OCI-LY7 (cell line): ENCODE results near the gene MT2A. TPM values are rescaled to one million over a fixed set of nuclear protein-coding genes. Genes with fewer than 3 reads are reported as not detected.
"Not testable (repeated sequence)": the region's sequence is repeated elsewhere in the genome, so short reads cannot be mapped to it uniquely, and the experiment has no call there.

Experiments
- BruUV-seq: library from RNA; stranded (reverse); fragments of 400-500 nt; replicated peaks from 2 replicates; lab custom pipeline; 2021; lab: Mats Ljungman, UMichigan
- CTCF ChIA-PET: fragments of 300-600 bp; sonication (Branson Sonifier 250); formaldehyde crosslinking; loops from one replicate; lab custom pipeline; 2022; ENCODE audit warnings: antibody characterized with exemption; ENCODE audit not compliant: unreplicated experiment; lab: Charles Lee
- POLR2A ChIA-PET: fragments of 300-600 bp; sonication (Branson Sonifier 250); formaldehyde crosslinking; loops from one replicate; lab custom pipeline; 2022; ENCODE audit warnings: antibody characterized with exemption; lab: Charles Lee
- DNase-seq: peaks from one replicate; pipeline ENCODE4 v3.0.0-alpha.2; 2015; ENCODE audit warnings: low spot score
- H2AFZ ChIP-seq: fragments of 200-600 bp; sonication (generic), shearing (Covaris generic); 2 replicates; pipeline ENCODE4 v1.6.1; 2014; ENCODE audit warnings: mild to moderate bottlenecking, antibody characterized with exemption, low read length, moderate library complexity
- H3K27ac ChIP-seq: fragments of 200-600 bp; sonication (generic); 2 replicates; pipeline ENCODE4 v1.5.1; 2014; ENCODE audit warnings: mixed run types, low read depth, mild to moderate bottlenecking, moderate library complexity, low read length, inconsistent platforms; ENCODE audit not compliant: poor library complexity, severe bottlenecking
- H3K36me3 ChIP-seq: fragments of 200-600 bp; sonication (generic); 2 replicates; pipeline ENCODE4 v1.6.1; 2014; ENCODE audit warnings: mild to moderate bottlenecking, antibody characterized with exemption, low read length, moderate library complexity, mixed read lengths; ENCODE audit not compliant: insufficient read depth
- H3K4me1 ChIP-seq: fragments of 200-600 bp; sonication (generic); 2 replicates; pipeline ENCODE4 v1.5.1; 2014; ENCODE audit warnings: mild to moderate bottlenecking, low read length; ENCODE audit not compliant: insufficient read depth, poor library complexity, severe bottlenecking
- H3K4me2 ChIP-seq: fragments of 200-600 bp; sonication (generic); 2 replicates; pipeline ENCODE4 v1.6.1; 2014; ENCODE audit warnings: mild to moderate bottlenecking, low read length
- H3K4me3 ChIP-seq: fragments of 200-600 bp; sonication (generic); 2 replicates; pipeline ENCODE4 v1.5.1; 2014; ENCODE audit warnings: mild to moderate bottlenecking, low read depth, low read length; ENCODE audit not compliant: poor library complexity, severe bottlenecking
- H3K79me2 ChIP-seq: fragments of 200-600 bp; sonication (generic); 2 replicates; pipeline ENCODE4 v1.6.1; 2016; ENCODE audit warnings: low read depth, mild to moderate bottlenecking, low read length, moderate library complexity, mixed read lengths; ENCODE audit not compliant: insufficient read depth
- H3K9me2 ChIP-seq: fragments of 200-600 bp; sonication (generic); 2 replicates; pipeline ENCODE4 v1.6.1; 2016; ENCODE audit warnings: mild to moderate bottlenecking, low read length, mixed read lengths; ENCODE audit not compliant: insufficient read depth
- H3K9me3 ChIP-seq: fragments of 200-600 bp; sonication (generic); 2 replicates; pipeline ENCODE4 v1.6.1; 2014; ENCODE audit warnings: mild to moderate bottlenecking, mixed run types, low read length, mixed read lengths
- H4K20me1 ChIP-seq: fragments of 200-600 bp; sonication (generic); 2 replicates; pipeline ENCODE4 v1.6.1; 2014; ENCODE audit warnings: mild to moderate bottlenecking, antibody characterized with exemption, low read length, moderate library complexity, mixed read lengths; ENCODE audit not compliant: insufficient read depth
- EZH2phosphoT487 ChIP-seq: fragments of 200-600 bp; sonication (generic); IDR thresholded peaks from 2 replicates; pipeline ENCODE4 v1.6.1; 2018; ENCODE audit warnings: low read depth, borderline replicate concordance, mild to moderate bottlenecking, mixed run types, antibody characterized with exemption, low read length, moderate library complexity, mixed read lengths
- intact Hi-C: fragments of 100-400 bp; cut with micrococcal nuclease; formaldehyde crosslinking; loops from one replicate; pipeline ENCODE4 v1.10.0; 2022; ENCODE audit not compliant: unreplicated experiment
- total RNA-seq, 2 experiments: library from RNA; depleted of rRNA in 1 of 2; stranded (reverse); fragments of >200 nt in 1 of 2; shearing (Covaris generic) in 1 of 2; gene quantifications; 2 replicates each; pipeline ENCODE4 v1.2.3, GENCODE V29; 2014 to 2022
- TF ChIP-seq, protein P1 (sequence below): fragments of 200-600 bp; sonication (generic); conservative IDR thresholded peaks from 2 replicates; pipeline ENCODE4 v1.5.1; 2014; ENCODE audit warnings: mild to moderate bottlenecking, antibody characterized with exemption, low read length, moderate library complexity, mixed read lengths

Gene MT2A
- total RNA-seq, 2 experiments from 2014 or later = 9.3 to 27.2 TPM

DNA sequence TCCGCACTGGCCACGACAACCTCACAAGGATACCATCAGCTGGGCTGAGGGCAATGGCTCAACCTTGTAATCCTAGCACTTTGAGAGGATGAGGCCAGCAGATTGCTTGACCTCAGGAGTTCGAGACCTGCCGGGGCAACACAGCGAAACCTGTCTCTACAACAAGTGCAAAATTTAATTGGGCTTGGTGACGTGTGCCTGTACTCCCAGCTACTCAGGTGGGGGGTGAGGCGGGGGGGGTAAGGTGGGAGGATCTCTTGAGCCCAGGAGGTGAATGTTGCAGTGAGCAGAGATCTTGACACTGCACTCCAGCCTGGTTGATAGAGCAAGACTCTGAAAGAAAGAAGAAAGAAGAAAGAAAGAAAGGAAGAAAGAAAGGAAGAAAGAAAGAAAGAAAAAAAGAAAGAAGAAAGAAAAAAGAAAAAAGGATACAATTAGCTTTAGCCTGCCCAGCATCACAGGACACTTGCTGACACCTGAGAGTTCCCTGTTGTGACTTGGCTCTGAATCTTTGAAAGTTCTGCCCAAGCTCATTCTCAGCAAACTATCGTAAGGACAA is 12.0 kb downstream of the MT2A start:
- H3K9me2 ChIP-seq = no peaks in the 10 kb centered on the region
- H3K4me2 ChIP-seq = no peak overlapping the region
- H3K4me1 ChIP-seq = peaks cover 4% of the 10 kb centered on the region
- no peak for TF ChIP-seq EZH2phosphoT487
- TF ChIP-seq, protein P1, sequence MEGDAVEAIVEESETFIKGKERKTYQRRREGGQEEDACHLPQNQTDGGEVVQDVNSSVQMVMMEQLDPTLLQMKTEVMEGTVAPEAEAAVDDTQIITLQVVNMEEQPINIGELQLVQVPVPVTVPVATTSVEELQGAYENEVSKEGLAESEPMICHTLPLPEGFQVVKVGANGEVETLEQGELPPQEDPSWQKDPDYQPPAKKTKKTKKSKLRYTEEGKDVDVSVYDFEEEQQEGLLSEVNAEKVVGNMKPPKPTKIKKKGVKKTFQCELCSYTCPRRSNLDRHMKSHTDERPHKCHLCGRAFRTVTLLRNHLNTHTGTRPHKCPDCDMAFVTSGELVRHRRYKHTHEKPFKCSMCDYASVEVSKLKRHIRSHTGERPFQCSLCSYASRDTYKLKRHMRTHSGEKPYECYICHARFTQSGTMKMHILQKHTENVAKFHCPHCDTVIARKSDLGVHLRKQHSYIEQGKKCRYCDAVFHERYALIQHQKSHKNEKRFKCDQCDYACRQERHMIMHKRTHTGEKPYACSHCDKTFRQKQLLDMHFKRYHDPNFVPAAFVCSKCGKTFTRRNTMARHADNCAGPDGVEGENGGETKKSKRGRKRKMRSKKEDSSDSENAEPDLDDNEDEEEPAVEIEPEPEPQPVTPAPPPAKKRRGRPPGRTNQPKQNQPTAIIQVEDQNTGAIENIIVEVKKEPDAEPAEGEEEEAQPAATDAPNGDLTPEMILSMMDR = no peak
- no peaks in the 10 kb centered on the region for H3K79me2 ChIP-seq
- ChIA-PET CTCF (no interaction called here), POLR2A (interaction anchor here (0.5 kb wide), 1 partner anchor 1350 kb away, joined by 3 read pairs; no protein-coding TSS in a partner anchor)
- intact Hi-C loops = no loop called here
- BruUV-seq = no TSS peak
- no peaks in the 10 kb centered on the region for H3K9me3 ChIP-seq
- H4K20me1 ChIP-seq = no peaks in the 10 kb centered on the region
- no peak overlapping the region for H3K27ac ChIP-seq
- no peaks in the 10 kb centered on the region for H3K36me3 ChIP-seq
- H3K4me3 ChIP-seq = no peak overlapping the region
- DNase-seq = no peak
- no peak overlapping the region for H2AFZ ChIP-seq

DNA sequence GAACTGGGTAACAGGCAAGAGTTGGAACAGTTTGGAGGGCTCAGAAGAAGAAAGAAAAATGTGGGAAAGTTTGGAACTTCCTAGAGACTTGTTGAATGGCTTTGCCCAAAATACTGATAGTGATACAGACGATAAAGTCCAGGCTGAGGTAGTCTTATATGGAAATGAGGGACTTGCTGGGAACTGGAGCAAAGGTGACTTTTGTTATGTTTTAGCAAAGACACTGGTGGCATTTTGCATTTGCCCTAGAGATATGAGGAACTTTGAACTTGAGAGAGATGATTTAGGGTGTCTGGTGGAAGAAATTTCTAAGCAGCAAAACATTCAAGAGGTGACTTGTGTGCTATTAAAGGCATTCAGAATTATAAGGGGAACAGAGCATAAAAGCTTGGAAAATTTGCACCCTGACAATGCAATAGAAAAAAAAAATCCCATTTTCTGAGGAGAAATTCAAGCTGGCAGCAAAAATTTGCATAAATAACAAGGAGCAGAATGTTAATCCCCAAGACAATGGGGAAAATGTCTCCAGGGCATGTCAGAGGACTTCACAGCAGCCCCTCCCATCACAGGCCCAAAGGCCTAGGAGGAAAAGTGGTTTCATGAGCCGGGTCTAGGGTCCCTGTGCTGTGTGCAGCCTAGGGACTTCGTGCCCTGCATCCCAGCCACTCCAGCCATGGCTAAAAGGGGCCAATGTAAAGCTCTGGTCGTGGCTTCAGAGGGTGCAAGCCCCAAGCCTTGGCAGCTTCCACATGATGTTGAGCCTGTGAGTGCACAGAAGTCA is 13.5 kb downstream of the MT2A start:
- CTCF ChIA-PET, DNase-seq, H3K4me3 ChIP-seq, H3K4me1 ChIP-seq, H3K79me2 ChIP-seq, POLR2A ChIA-PET, BruUV-seq, H2AFZ ChIP-seq, H3K4me2 ChIP-seq, H3K27ac ChIP-seq, H4K20me1 ChIP-seq, H3K9me2 ChIP-seq, intact Hi-C loops, H3K9me3 ChIP-seq, H3K36me3 ChIP-seq: not testable (repeated sequence)

DNA sequence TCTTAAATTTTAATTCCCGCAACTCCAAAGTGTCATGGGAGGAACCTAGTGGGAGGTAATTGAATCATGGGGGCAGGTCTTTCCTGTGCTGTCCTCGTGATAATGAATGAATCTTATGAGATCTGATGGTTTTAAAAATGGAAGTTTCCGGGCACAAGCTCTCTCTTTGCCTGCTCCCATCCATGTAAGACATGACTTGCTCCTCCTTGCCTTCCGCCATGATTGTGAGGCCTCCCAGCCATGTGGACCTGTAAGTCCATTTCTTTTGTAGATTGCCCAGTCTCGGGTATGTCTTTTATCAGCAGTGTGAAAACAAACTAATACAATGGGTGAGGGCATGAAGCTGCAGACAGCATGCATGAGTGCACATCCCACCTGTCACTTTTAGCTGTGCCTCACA is 14.8 kb downstream of the MT2A start:
- H3K27ac ChIP-seq, H2AFZ ChIP-seq, H3K9me2 ChIP-seq, intact Hi-C loops, H4K20me1 ChIP-seq, H3K4me2 ChIP-seq, DNase-seq, H3K79me2 ChIP-seq, H3K4me1 ChIP-seq, H3K9me3 ChIP-seq, CTCF ChIA-PET, H3K36me3 ChIP-seq, BruUV-seq, H3K4me3 ChIP-seq: not testable (repeated sequence)
- POLR2A ChIA-PET = interaction anchor here (0.7 to 1.5 kb wide), 3 partner anchors 13 to 112 kb away, joined by 3 to 11 read pairs (median 3); no protein-coding TSS in a partner anchor
